Posterior vena cava (tissue), 2 donors: ENCODE results near the gene LYSMD1. TPM values are rescaled to one million over a fixed set of nuclear protein-coding genes. Genes with fewer than 3 reads are reported as not detected.

ENCODE experiments used
- DNase-seq: peaks from one replicate; pipeline ENCODE4 v3.0.0-alpha.2; 2020; ENCODE audit warnings: low spot score
- intact Hi-C, 2 donors: fragments of 100-400 bp; cut with DNase I; formaldehyde crosslinking; loops; one replicate each; pipeline versions ENCODE4 v1.14.1 to v1.14.2; 2022 to 2023
- total RNA-seq, 2 donors: library from RNA; stranded (reverse); fragmentation: NEBNext Ultra II Directional; extraction: Animal tissue kit (Norgen Biotek cat#: 25700); gene quantifications; one replicate each; pipeline ENCODE4 v1.2.1, GENCODE V29; 2021
- donor health status: DM: yes; HTN: yes; CAD: no.
- donor health status: DM: yes; HTN: yes; CAD: no.

LYSMD1 gene
- total RNA-seq, 2 donors from 2014 or later: 6.6 to 7.0 TPM

DNA sequence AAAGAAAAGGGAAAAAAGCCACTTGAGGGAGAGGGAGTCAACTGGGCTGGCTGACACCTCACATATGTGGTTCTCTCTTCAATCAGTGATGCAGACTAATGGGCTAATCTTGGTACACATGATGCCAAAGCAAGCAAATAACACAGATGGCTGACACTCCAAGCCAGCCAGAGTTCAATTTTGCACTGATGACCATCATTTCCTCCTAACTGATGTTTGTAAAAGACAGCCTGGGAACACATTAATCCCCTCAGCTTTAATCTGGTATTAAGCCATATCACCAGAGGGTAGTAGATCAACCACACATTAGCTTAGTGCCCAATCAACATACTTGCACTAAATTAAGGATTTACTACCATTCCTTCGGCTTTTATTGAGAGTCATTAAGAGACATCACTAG lies 21.5 kb upstream of the LYSMD1 start:
- no peak for DNase-seq

DNA sequence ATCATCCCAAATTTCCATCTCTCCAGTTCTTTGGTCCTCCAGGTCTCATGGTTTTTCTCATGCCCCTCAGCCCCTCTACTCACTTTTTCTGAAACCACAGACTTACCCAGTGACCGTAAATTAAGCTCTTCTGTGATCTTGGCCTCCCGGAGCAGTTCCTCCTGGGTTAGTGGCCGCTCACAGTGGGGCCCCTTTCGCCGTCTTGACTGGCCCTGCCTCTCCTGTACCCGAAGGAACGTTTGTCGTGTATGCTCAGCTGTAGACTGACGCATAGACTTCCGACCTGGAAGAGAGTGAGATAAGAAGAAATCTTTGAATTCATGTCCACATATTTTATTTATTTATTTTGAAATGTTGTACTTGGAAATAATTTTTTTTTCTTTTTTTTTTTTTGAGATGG lies 18.5 kb upstream of the LYSMD1 start:
- intact Hi-C loops: no loop called here
- DNase-seq: no peak

More for the DNA sequence above, 21.5 kb upstream of the LYSMD1 start:
- intact Hi-C loops: no loop called here

DNA sequence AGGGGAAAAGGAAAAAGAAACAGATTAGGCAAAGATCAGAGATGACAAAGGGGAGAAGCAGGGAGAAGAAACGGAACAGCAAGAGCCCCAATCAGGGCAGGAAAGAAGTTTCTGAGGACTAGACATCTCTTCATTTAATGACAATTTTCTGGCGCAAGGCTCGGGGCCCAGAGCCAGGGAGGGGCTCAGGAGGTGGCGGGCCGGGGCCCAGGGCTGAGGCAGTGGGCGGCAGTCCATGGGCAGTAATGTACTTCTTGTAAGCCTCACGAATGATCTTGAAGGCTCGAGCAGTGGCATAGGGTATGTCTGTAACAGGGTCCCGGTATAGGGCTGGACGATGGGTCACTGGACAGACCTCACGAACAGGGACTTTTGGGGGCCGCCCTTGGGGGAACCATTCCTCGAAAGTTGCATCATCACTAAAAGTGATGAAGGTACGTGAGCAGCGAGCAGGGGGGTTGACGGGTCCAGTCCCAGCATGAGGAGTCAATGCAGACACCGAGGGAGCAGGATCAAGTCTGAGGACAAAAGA lies 10.9 kb upstream of the LYSMD1 start:
- DNase-seq: no peak
- intact Hi-C loops: no loop called here

DNA sequence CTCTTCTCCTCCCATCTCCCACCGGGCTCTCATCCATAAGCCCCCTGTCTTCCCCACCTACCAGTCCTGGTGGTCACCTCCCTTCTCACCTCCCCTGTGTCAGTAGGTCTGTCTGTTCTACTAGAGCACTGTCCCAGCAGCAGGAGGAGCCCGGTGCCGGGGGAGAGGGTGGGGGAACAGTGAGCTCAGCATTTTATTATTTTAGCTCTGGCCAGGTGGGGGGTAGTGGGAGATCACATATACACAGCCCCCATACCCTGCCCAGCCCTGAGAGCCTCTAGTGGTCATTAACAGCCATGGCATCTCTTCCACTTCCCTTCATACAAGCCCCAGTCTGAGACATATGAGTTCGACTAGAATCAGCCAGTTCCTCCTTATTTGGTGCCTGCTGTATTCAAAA lies 10.2 kb upstream of the LYSMD1 start, which contains the start of gene TMOD4:
Gene TMOD4 (minus strand): TSS at position 119 of the 400 bp plus-strand sequence. CDS start 1,106 bp downstream, outside the sequence.
- intact Hi-C loops: no loop called here
- DNase-seq: no peak

DNA sequence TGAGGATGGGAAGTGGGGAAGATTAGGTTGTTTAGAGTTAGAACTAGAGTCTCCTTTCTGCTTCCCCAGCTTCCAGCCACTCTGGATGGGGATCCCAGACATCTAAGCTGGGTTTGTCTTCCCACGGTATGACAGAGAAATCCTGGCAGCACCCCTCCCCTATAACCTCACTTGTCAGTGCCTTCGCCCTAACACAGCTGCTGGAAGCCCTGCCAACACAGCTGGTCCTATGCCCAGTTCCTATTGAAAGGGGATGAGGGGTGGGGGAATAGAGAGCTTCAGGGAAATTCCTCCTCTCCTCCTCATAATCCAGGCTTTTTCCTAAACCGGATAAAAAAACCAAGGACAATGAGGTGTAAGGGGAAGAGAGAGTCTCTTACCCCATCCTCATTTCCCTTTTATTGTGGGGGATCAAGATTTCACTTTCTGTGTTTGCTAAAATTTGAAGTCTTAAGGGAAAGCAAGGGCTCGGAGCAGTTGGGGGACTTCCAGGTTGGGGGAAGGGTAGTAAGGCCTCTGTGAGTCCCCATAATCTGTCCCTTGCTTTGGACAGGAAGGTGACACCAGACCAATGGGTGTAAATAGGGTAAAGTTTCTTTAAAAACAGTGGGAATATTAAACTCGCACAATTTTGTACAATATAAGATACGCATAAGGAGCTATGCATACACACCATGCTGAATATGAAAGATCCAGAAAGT lies 9.5 kb upstream of the LYSMD1 start:
- intact Hi-C loops: no loop called here

GRCh38 chr1:151171190-151171589 lies 5.5 kb upstream of the LYSMD1 start:
- no peak for DNase-seq
- intact Hi-C loops: no loop called here

More for the DNA sequence above, 9.5 kb upstream of the LYSMD1 start:
- DNase-seq: no peak

GRCh38 chr1:151167116-151167515 lies 1.4 kb upstream of the LYSMD1 start:
- no peak for DNase-seq

GRCh38 chr1:151166505-151166956 lies 829 bp upstream of the LYSMD1 start:
- intact Hi-C loops: no loop called here
- no peak for DNase-seq

More at GRCh38 chr1:151167116-151167515, 1.4 kb upstream of the LYSMD1 start:
- intact Hi-C loops: no loop called here

GRCh38 chr1:151165281-151165737 lies 393 bp downstream of the LYSMD1 start:
- DNase-seq: peak; percentile 84
- intact Hi-C loops: no loop called here

DNA sequence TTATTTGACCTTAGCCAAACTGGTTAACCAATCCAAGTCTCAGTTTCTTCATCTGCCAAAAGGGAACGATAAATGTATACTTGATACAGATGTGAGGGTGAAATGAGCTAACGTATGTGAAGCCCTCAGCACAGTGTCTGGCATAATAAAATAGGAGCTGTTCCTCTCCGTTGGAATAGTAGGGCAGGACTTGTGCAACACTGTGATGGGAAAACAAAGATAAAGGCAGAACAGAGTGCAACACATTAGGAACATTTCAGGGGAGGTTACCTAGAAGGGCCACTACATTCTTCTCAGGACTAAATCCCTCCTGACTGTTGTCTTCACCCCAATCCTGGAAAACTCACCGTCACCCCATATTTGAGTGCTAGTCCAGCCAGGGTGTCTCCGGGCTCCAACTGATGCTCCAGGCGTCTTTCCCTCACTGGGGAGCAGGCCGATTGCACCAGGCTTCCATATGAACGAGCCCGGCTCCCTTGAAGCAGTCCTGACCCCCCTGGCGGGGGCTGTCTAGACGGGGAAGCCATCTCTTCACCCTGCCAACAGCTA lies 896 bp downstream of the LYSMD1 start:
- DNase-seq: no peak

GRCh38 chr1:151159373-151159772 lies 6.3 kb downstream of the LYSMD1 start:
- DNase-seq: peak; percentile 28
- intact Hi-C loops: loop anchor here (5.0 kb wide), 2 partner anchors 57 to 62 kb away; no protein-coding TSS in a partner anchor

More for the DNA sequence above, 896 bp downstream of the LYSMD1 start:
- intact Hi-C loops: no loop called here

DNA sequence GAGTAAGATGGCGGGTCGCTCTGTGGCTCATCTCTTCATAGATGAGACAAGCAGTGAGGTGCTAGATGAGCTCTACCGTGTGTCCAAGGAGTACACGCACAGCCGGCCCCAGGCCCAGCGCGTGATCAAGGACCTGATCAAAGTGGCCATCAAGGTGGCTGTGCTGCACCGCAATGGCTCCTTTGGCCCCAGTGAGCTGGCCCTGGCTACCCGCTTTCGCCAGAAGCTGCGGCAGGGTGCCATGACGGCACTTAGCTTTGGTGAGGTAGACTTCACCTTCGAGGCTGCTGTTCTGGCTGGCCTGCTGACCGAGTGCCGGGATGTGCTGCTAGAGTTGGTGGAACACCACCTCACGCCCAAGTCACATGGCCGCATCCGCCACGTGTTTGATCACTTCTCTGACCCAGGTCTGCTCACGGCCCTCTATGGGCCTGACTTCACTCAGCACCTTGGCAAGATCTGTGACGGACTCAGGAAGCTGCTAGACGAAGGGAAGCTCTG lies 6.9 kb downstream of the LYSMD1 start:
- intact Hi-C loops: loop anchor here (5.0 kb wide), 2 partner anchors 56 to 62 kb away; no protein-coding TSS in a partner anchor
- peak; percentile 74 for DNase-seq

GRCh38 chr1:151158326-151158725 lies 7.4 kb downstream of the LYSMD1 start:
- intact Hi-C loops: loop anchor here (5.0 kb wide), 2 partner anchors 56 to 61 kb away; no protein-coding TSS in a partner anchor
- DNase-seq: peak; percentile 68

- intact Hi-C loops: loop anchor here (5.0 kb wide), 2 partner anchors 55 to 60 kb away; no protein-coding TSS in a partner anchor
- DNase-seq: peak; percentile 69
Measured at GRCh38 chr1:151157067-151157531, 8.6 kb downstream of the LYSMD1 start.

DNA sequence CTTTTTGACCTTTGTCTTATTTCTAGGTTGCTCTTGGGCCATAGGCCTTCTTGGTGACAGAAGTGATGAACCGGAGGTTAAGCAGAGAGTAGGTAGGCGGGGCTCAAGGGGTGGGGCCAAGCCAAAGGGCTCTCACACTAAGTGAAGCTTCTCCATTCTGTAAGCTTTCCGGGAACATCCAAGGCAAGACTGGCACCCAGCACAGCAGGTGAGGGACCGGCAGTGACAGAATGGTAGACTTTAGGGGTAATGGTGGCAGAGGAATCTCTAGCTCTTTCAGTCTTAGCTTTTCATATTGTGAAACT lies 9.2 kb downstream of the LYSMD1 start, which contains the start of gene TNFAIP8L2:
Gene TNFAIP8L2 (plus strand): TSS at position 135 of the 305 bp plus-strand sequence. CDS start 2,049 bp downstream, outside the sequence.
- intact Hi-C loops: loop anchor here (5.0 kb wide), 2 partner anchors 54 to 59 kb away; no protein-coding TSS in a partner anchor
- DNase-seq: peak; percentile 87

- DNase-seq: no peak
- intact Hi-C loops: no loop called here
Measured at GRCh38 chr1:151147665-151148064, 18.0 kb downstream of the LYSMD1 start.

- no peak for DNase-seq
- intact Hi-C loops: no loop called here
Measured at GRCh38 chr1:151147132-151147503, 18.6 kb downstream of the LYSMD1 start.

GRCh38 chr1:151146412-151147131 lies 19.1 kb downstream of the LYSMD1 start, which contains the start of gene SEMA6C:
Gene SEMA6C, minus strand, starts transcription at chr1:151146631. Its CDS starts 4,010 bp downstream, at chr1:151142621.
- intact Hi-C loops: no loop called here

DNA sequence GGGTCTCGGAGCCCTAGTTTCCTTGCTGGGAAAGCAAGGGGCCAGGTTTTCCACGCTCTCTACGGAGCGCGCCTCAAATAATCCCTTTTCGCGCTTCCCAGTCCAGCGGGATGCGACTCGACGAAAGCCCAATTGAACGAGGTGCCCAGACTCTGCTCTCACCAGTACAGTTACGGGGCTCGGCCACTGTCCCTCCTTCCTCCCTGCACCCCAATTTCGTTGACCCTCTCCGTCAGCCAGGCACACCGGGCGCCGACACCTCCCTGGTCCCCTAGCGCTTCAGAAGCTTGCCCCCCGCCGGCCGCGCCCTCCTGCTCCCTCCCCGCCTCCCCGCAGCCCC lies 19.7 kb downstream of the LYSMD1 start:
- DNase-seq: peak; percentile 77
- intact Hi-C loops: no loop called here

More at GRCh38 chr1:151146412-151147131, 19.1 kb downstream of the LYSMD1 start, which contains the start of gene SEMA6C:
- DNase-seq: peak; percentile 98
